D721Med (cell line): ENCODE results near the gene DEDD.

Source experiments
- DNase-seq: peaks from one replicate; pipeline ENCODE4 v3.0.0; 2011; ENCODE audit warnings: low spot score; ENCODE audit not compliant: insufficient read length
- FAIRE-seq: peaks from 2 replicates; lab custom pipeline; 2011; peaks lifted over from hg19 to GRCh38; lab: Jason Lieb, UNC
- CTCF ChIP-seq: IDR thresholded peaks from 2 replicates; pipeline ENCODE4 v1.5.1; 2012; ENCODE audit warnings: mild to moderate bottlenecking, control low read depth; ENCODE audit not compliant: insufficient read depth; ENCODE audit errors: missing control alignments

DEDD gene

GRCh38 chr1:161115132-161115711, 17.2 kb downstream of the DEDD start:
- FAIRE-seq = no peak
- no peak for TF ChIP-seq CTCF
- DNase-seq = no peak

- DNase-seq = no peak
- FAIRE-seq = no peak
- no peak for TF ChIP-seq CTCF
Observed at GRCh38 chr1:161114556-161114955, 17.9 kb downstream of the DEDD start.

GRCh38 chr1:161113915-161114314, 18.6 kb downstream of the DEDD start:
- DNase-seq (no peak), FAIRE-seq (no peak)
- no peak for TF ChIP-seq CTCF

- no peak for FAIRE-seq
- TF ChIP-seq CTCF = no peak
- no peak for DNase-seq
Observed at GRCh38 chr1:161111527-161111926, 20.9 kb downstream of the DEDD start.

- FAIRE-seq (no peak), DNase-seq (no peak)
- TF ChIP-seq CTCF = no peak
Observed at GRCh38 chr1:161111117-161111516, 21.4 kb downstream of the DEDD start.

- no peak for TF ChIP-seq CTCF
- FAIRE-seq (no peak), DNase-seq (no peak)
Observed at GRCh38 chr1:161106431-161106830, 26.0 kb downstream of the DEDD start.

- FAIRE-seq (no peak), DNase-seq (no peak)
- TF ChIP-seq CTCF = no peak
Observed at GRCh38 chr1:161100556-161100955, 31.9 kb downstream of the DEDD start.
